Measurements from ENCODE around the gene USH2A.

USH2A gene

DNA sequence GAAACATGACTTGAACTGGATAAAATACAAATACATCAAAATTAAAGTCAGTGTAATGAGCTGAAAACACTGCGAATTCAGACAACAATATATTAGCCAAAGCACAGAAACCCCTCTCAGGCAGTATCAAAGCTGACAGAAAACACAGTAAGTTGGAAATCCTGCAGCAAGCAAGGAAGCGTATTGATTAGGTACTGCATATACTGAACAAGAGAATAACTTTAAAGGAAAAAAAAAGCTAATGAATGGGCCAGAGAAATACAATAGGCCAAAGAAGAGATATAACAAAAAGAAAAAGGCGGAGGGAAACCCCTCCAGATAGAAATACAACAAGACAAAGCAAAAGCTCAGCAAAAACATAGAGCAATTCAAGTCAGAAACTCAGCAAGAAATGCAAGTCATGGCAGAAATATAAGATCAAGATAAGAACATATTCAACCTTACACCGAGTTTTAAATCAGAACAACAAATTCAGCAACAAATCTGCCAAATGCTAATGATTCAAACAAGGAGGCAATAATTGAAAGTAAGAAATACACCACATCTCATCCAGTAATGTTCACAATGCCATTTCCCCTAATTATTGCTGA, 299.0 kb downstream of the USH2A start:
- DNase-seq (ENCODE audit: extremely low spot score), result no peak
- ChIA-PET CTCF (no interaction called here), POLR2A (no interaction called here)
- TF ChIP-seq BHLHE40 (IDR thresholded peaks at IDR 0.05; ENCODE audit: borderline replicate concordance), result no peak
- TF ChIP-seq FOXM1 (IDR thresholded peaks at IDR 0.05; ENCODE audit: borderline replicate concordance), result no peak

DNA sequence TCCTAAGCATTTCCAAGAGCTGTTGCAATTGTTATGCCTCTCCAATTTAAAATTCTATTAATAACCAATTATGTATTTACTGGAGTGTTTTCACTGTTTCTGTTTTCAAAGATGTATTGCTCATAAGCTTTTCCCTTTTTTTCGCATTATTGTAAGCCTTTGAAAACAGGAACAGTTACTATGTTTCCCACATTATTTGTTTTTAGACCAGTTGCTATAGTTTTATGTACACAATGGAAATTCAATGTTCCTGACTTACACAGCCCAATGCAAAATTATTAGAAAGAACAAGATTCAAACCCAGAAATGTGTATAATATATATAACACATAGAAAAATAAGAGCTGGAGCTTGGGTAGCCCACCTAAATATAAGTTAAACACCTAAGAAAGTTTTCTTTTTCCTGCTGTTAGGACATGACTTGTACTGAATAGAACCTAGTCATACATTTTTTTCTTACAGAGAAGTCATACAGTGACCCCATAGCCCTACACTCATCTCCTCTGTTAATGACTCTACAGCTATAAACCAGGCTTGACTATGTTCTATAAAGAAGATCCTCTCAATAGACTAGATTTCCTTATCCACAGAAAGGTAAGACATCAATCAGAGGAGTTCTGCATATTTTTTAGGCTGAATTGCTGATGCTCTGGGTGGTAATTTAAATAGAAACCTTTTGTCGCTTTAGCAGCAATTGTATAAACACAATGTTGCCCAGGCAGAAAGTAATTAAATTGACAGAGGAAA, 299.6 kb downstream of the USH2A start:
- POLR2A ChIA-PET, result no interaction called here
- DNase-seq (ENCODE audit: extremely low spot score), result no peak
- TF ChIP-seq ELF4 (IDR thresholded peaks at IDR 0.05), result no peak
- TF ChIP-seq L3MBTL2 (conservative IDR thresholded peaks at IDR 0.05), result no peak
- TF ChIP-seq FOXK2 (IDR thresholded peaks at IDR 0.05), result no peak
- no peak for TF ChIP-seq LEF1 (IDR thresholded peaks at IDR 0.05; ENCODE audit: borderline replicate concordance)
- TF ChIP-seq FOXM1 (IDR thresholded peaks at IDR 0.05; ENCODE audit: borderline replicate concordance), result no peak
- TF ChIP-seq SP1 (IDR thresholded peaks at IDR 0.05), result no peak
- CTCF ChIA-PET, result no interaction called here

DNA sequence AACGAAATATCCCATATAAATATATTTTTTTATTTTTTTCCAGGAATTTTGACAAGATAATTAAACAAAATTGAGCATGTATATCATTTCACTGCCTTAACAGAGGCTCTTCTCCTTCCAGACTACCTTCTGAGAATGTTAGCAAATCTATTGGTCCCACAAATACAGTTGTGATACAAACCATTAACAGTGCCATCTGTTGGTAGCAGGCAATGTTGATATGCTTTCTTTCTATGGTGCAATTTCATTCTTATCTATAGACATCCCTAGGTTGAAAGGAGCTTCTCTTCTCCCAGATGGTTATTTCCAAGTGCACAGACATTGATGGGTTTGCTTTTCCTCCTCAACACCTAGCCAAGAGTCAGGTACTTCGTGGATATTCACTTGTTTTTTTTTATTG, 303.6 kb downstream of the USH2A start:
- TF ChIP-seq SP1 (IDR thresholded peaks at IDR 0.05) (no peak), CTBP1 (IDR thresholded peaks at IDR 0.05; ENCODE audit: borderline replicate concordance) (no peak), ARNT (IDR thresholded peaks at IDR 0.05) (no peak), NFRKB (IDR thresholded peaks at IDR 0.05) (no peak), HDGF (IDR thresholded peaks at IDR 0.05; ENCODE audit: borderline replicate concordance) (no peak), BHLHE40 (IDR thresholded peaks at IDR 0.05; ENCODE audit: borderline replicate concordance) (no peak), ELF4 (IDR thresholded peaks at IDR 0.05) (no peak), SUZ12 (IDR thresholded peaks at IDR 0.05) (no peak)
- TF ChIP-seq, protein P1, sequence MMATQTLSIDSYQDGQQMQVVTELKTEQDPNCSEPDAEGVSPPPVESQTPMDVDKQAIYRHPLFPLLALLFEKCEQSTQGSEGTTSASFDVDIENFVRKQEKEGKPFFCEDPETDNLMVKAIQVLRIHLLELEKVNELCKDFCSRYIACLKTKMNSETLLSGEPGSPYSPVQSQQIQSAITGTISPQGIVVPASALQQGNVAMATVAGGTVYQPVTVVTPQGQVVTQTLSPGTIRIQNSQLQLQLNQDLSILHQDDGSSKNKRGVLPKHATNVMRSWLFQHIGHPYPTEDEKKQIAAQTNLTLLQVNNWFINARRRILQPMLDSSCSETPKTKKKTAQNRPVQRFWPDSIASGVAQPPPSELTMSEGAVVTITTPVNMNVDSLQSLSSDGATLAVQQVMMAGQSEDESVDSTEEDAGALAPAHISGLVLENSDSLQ (IDR thresholded peaks at IDR 0.05), result no peak
- DNase-seq (ENCODE audit: extremely low spot score), result peak; percentile 31
- ChIA-PET CTCF (interaction anchor here (0.7 to 1.0 kb wide), 2 partner anchors 11 to 81 kb away, joined by 3 read pairs; no protein-coding TSS in a partner anchor), POLR2A (no interaction called here)

DNA sequence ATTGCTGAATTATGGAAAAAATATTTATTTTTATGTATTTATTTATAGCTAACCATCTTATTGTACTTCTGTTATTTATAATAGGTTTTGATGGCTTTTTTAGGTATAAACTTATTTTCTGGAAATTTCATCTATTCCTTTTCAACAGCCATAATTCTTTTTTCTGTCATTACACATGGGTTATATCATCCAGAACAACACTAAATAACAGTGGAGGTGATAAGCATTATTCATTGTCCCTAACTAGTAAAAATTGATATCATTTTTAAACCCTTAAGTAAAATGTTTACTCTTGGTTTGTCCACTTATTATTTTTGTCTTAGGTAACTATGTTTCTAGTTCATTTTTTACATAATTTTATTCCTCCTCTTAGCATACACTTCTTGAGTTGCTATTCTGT, 309.1 kb downstream of the USH2A start:
- POLR2A ChIA-PET, result no interaction called here
- no peak for TF ChIP-seq NFRKB (IDR thresholded peaks at IDR 0.05)
- TF ChIP-seq HDGF (IDR thresholded peaks at IDR 0.05; ENCODE audit: borderline replicate concordance), result no peak
- TF ChIP-seq ZNF384 (IDR thresholded peaks at IDR 0.05), result no peak
- no peak for TF ChIP-seq ELF4 (IDR thresholded peaks at IDR 0.05)
- no peak for TF ChIP-seq SP1 (IDR thresholded peaks at IDR 0.05)
- no peak for TF ChIP-seq BHLHE40 (IDR thresholded peaks at IDR 0.05; ENCODE audit: borderline replicate concordance)
- TF ChIP-seq SUZ12 (IDR thresholded peaks at IDR 0.05), result no peak
- TF ChIP-seq LEF1 (IDR thresholded peaks at IDR 0.05; ENCODE audit: borderline replicate concordance), result no peak
- no peak for DNase-seq (ENCODE audit: extremely low spot score)
- CTCF ChIA-PET, result interaction anchor here (0.7 kb wide), 1 partner anchor 607 kb away, joined by 4 read pairs; no protein-coding TSS in a partner anchor

DNA sequence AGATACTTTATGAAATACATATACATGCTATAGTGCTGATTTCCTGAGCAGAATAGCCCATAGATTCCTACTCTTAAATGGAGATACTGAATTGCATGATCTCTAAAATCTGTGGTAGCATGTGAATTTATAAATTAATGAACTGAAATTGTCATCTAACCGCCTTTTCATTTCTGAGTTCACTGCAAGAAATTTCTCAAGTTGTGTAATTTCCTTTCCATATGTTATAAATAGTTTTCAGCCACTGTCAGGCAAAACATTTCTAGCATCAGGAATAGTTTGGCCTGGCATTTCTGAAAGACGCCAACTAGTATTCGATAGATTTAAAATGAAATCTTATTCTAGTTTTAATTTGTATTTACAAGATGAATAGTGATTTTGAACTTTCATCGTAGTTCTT, 310.1 kb downstream of the USH2A start:
- TF ChIP-seq BHLHE40 (IDR thresholded peaks at IDR 0.05; ENCODE audit: borderline replicate concordance) (no peak), FOXK2 (IDR thresholded peaks at IDR 0.05) (no peak), FOXM1 (IDR thresholded peaks at IDR 0.05; ENCODE audit: borderline replicate concordance) (no peak), SP1 (IDR thresholded peaks at IDR 0.05) (no peak), FOXA1 (IDR thresholded peaks at IDR 0.05) (no peak), ZNF384 (IDR thresholded peaks at IDR 0.05) (no peak), ARNT (IDR thresholded peaks at IDR 0.05) (no peak), TARDBP (IDR thresholded peaks at IDR 0.05) (no peak), HDGF (IDR thresholded peaks at IDR 0.05; ENCODE audit: borderline replicate concordance) (no peak), CTBP1 (IDR thresholded peaks at IDR 0.05; ENCODE audit: borderline replicate concordance) (no peak), LEF1 (IDR thresholded peaks at IDR 0.05; ENCODE audit: borderline replicate concordance) (no peak), SUZ12 (IDR thresholded peaks at IDR 0.05) (no peak), L3MBTL2 (conservative IDR thresholded peaks at IDR 0.05) (no peak), NFRKB (IDR thresholded peaks at IDR 0.05) (no peak), ELF4 (IDR thresholded peaks at IDR 0.05) (no peak)
- TF ChIP-seq, protein P1 (IDR thresholded peaks at IDR 0.05), result no peak
- POLR2A ChIA-PET, result no interaction called here
- no peak for DNase-seq (ENCODE audit: extremely low spot score)
- CTCF ChIA-PET, result no interaction called here

DNA sequence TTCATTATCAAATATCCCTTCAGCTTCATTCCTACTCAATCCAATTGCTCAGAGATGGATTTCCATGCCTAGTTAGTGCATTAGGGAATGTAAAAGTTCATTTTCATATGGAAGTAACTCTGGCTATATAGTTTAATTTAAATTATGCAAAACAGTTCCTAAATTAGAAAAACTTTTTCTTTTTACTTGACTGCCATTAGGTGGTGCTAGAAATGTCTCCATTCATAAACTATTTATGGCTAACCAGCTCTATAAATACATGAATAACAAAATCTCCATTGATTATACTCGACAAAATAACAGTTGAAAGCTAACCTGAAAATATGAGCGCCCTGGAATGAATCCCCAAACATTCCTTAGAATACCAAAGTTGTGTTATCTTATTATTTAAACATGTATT, 311.4 kb downstream of the USH2A start:
- TF ChIP-seq FOXK2 (IDR thresholded peaks at IDR 0.05) (no peak), ZNF384 (IDR thresholded peaks at IDR 0.05) (no peak), SP1 (IDR thresholded peaks at IDR 0.05) (no peak), L3MBTL2 (conservative IDR thresholded peaks at IDR 0.05) (no peak), FOXA1 (IDR thresholded peaks at IDR 0.05) (no peak), NFRKB (IDR thresholded peaks at IDR 0.05) (no peak)
- TF ChIP-seq, protein P1 (IDR thresholded peaks at IDR 0.05), result no peak
- ChIA-PET POLR2A (no interaction called here), CTCF (interaction anchor here (0.8 to 2.0 kb wide), 3 partner anchors 73 to 109 kb away, joined by 3 to 7 read pairs (median 6); no protein-coding TSS in a partner anchor)
- DNase-seq (ENCODE audit: extremely low spot score), result no peak

All from HEK293T (cell line).